A549 (cell line): ENCODE results near the gene CCDC102B.

Source experiments
- CBX2 ChIP-seq: fragments of 200-600 bp; sonication (generic); IDR thresholded peaks from 2 replicates; pipeline ENCODE4 v1.6.1; 2016; ENCODE audit warnings: low read depth, mild to moderate bottlenecking, borderline replicate concordance
- CEBPB ChIP-seq, 2 experiments: fragments of >200 bp in 1 of 2; sonication (Bioruptor Twin) in 1 of 2; formaldehyde crosslinking in 1 of 2; IDR thresholded peaks; 2 replicates each; pipeline ENCODE4 v1.6.1; 2012 to 2016
- CHD2 ChIP-seq: fragments of 150-350 bp; IDR thresholded peaks from 2 replicates; pipeline ENCODE4 v1.6.1; 2014; ENCODE audit warnings: low read length; ENCODE audit not compliant: partially characterized antibody
- EP300 ChIP-seq, 2 experiments: fragments of >200 bp; sonication (Bioruptor Twin); formaldehyde crosslinking; IDR thresholded peaks; 2 replicates in 1 of 2; 3 replicates in 1 of 2; pipeline ENCODE4 v1.6.1; 2016 to 2017
- HDAC2 ChIP-seq: fragments of 200-600 bp; sonication (generic); IDR thresholded peaks from 2 replicates; pipeline ENCODE4 v1.6.1; 2016
- NR3C1 ChIP-seq: fragments of >200 bp; sonication (Bioruptor Twin); formaldehyde crosslinking; IDR thresholded peaks from 3 replicates; pipeline ENCODE4 v1.6.1; 2017
- POLR2A ChIP-seq: IDR thresholded peaks from 2 replicates; pipeline ENCODE4 v1.6.1; 2012; ENCODE audit warnings: mild to moderate bottlenecking, low read length
- RNF2 ChIP-seq: fragments of 200-600 bp; sonication (generic); IDR thresholded peaks from 2 replicates; pipeline ENCODE4 v1.6.1; 2016; ENCODE audit warnings: low read depth, mild to moderate bottlenecking, antibody characterized with exemption, moderate library complexity, borderline replicate concordance
- SMC3 ChIP-seq: fragments of >200 bp; sonication (Bioruptor Twin); formaldehyde crosslinking; IDR thresholded peaks from 3 replicates; pipeline ENCODE4 v1.6.1; 2018; ENCODE audit warnings: inconsistent platforms
- TF ChIP-seq, protein P1 (sequence below): fragments of >200 bp; sonication (Bioruptor Twin); formaldehyde crosslinking; IDR thresholded peaks from 3 replicates; pipeline ENCODE4 v1.5.1; 2016

DNA sequence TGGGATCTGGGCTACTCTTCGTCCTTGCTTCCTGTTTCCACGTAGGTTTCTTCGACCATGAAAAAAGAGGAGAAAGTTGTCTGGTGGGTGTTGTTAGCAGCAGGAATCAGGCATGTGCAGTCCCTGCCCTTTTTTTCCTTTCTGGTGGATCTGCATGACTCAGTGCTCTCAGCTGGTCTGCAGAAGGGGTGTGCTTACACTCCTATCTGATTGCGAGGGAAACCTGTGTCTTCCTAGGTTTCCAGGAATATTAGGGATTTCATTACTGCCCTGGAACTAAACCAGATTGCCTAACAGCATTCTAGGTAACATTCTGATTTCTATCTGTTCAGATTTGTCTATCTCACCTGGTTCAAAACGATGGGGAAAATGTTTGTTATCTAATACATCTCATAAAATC, 174.3 kb downstream of the CCDC102B start:
- TF ChIP-seq POLR2A: no peak
- TF ChIP-seq SMC3: no peak
- TF ChIP-seq NR3C1: no peak
- no peak for TF ChIP-seq CBX2
- TF ChIP-seq, protein P1, sequence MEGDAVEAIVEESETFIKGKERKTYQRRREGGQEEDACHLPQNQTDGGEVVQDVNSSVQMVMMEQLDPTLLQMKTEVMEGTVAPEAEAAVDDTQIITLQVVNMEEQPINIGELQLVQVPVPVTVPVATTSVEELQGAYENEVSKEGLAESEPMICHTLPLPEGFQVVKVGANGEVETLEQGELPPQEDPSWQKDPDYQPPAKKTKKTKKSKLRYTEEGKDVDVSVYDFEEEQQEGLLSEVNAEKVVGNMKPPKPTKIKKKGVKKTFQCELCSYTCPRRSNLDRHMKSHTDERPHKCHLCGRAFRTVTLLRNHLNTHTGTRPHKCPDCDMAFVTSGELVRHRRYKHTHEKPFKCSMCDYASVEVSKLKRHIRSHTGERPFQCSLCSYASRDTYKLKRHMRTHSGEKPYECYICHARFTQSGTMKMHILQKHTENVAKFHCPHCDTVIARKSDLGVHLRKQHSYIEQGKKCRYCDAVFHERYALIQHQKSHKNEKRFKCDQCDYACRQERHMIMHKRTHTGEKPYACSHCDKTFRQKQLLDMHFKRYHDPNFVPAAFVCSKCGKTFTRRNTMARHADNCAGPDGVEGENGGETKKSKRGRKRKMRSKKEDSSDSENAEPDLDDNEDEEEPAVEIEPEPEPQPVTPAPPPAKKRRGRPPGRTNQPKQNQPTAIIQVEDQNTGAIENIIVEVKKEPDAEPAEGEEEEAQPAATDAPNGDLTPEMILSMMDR: no peak
- no peak for TF ChIP-seq CHD2
- TF ChIP-seq EP300 (IDR thresholded peaks at IDR 0.05): no peak
- no peak for TF ChIP-seq RNF2
- no peak for TF ChIP-seq CEBPB (IDR thresholded peaks at IDR 0.05)
- no peak for TF ChIP-seq HDAC2
